GM21737 (cell line): ENCODE data around the gene VIL1.

Source experiments
- ATAC-seq: cut with Tn5 transposase; IDR thresholded peaks from one replicate; pipeline ENCODE4 v1.9.1; 2021; ENCODE audit warnings: mild to moderate bottlenecking, moderate library complexity; ENCODE audit not compliant: unreplicated experiment

Gene VIL1

GRCh38 chr2:218435003-218435982 lies 16.4 kb downstream of the VIL1 start:
- ATAC-seq: no peak

DNA sequence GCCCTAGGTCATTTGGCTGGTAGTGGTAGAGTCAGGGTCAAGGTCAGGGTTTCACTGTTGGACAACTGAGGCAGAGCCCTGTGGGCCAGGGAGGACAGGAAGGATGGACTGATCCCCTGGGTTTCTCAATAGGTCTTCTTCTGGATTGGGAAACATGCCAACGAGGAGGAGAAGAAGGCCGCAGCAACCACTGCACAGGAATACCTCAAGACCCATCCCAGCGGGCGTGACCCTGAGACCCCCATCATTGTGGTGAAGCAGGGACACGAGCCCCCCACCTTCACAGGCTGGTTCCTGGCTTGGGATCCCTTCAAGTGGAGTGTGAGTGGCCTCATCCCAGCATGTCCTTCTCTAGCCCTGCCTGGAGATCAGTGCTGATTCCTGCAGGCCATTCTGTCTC lies 18.1 kb downstream of the VIL1 start:
- ATAC-seq: no peak

- ATAC-seq: no peak
These were observed 19.0 kb downstream of the VIL1 start for GRCh38 chr2:218437969-218438368.

- ATAC-seq: no peak
These were observed 19.7 kb downstream of the VIL1 start for GRCh38 chr2:218438596-218438995.

DNA sequence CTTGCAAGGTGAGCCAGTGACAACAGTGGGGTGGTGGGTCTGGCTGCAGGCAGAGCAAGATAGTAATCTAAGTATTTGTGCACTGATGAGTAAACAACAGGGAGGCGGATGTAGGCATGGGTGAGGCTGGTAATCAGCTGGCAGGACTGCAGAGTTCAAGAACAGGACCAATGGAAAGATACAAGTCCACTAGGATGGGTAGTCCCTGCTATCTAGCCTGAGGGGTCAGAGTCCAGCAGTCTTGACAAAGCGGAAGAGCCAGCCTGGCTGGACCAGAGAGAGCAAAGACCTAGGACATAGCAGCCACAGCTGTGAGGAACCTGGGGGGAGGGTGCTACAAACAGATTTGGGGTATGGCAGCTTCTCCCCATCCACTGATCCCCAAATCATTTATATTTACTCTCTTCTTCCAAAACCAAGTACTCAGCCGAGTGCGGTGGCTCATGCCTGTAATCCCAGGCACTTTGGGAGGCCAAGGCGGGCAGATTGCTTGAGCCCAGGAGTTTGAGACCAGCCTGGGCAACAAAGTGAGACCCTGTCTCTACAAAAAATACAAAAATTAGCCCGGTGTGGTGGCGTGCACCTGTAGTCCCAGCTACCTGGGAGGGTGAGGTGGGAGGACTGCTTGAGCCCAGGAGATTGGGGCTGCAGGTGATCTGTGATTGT lies 25.9 kb downstream of the VIL1 start:
- no peak for ATAC-seq

DNA sequence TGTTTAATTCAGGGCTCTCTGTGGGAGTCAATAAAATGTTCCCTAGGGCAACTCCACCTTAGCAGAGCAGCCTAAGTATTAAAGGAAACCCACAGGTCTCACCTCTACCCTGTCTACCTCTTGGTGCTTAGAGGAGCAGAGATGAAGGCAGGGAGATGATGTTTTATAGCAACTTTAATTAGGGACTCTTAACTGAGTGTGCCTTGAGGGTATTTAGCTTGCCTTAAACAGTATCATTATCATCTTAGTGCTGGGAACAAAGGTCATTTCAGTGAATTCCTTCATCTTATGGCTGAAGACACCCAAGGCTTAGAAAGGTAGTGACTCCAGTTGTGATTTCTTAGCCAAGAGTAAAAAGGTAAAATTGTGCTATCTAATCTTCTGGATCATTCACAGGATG lies 26.7 kb downstream of the VIL1 start:
- ATAC-seq: no peak

DNA sequence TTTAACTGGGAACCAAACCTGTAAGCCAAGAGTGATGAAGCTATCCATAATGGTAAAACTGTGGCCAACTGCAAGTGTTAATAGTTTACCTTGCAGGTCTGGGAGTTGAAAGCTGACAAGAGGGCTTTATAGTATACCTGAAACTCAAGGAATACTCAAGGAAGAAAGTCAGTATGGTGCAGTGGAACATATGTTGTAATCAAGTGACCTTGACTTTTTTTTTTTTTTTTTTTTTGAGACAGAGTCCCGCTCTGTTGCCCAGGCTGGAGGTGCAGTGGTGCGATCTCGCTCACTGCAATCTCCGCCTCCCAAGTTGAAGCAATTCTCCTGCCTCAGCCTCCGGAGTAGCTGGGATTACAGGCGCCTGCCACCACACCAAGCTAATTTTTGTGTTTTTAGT lies 27.6 kb downstream of the VIL1 start:
- ATAC-seq: no peak

- ATAC-seq: no peak
These were observed 28.1 kb downstream of the VIL1 start for GRCh38 chr2:218447072-218447471.

GRCh38 chr2:218448934-218449333 lies 30.0 kb downstream of the VIL1 start:
- no peak for ATAC-seq

DNA sequence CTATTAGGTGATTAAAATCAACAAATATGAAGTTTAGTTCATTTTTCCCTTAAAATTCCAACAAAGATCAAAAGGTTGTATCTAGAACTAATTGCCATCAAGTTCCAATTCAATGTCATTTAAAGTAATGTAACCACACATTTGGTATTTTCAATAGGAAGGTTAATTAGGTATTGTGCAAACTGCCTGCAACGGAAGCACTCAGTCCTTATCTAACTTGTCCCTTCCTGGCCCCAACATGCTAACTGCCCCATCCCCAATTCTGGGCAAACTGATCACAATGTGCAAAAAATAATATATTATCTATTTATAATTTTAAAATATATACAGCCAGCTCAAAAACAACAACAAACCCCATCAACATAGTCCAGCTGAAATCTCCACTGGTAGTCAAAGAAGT lies 33.2 kb downstream of the VIL1 start:
- no peak for ATAC-seq

DNA sequence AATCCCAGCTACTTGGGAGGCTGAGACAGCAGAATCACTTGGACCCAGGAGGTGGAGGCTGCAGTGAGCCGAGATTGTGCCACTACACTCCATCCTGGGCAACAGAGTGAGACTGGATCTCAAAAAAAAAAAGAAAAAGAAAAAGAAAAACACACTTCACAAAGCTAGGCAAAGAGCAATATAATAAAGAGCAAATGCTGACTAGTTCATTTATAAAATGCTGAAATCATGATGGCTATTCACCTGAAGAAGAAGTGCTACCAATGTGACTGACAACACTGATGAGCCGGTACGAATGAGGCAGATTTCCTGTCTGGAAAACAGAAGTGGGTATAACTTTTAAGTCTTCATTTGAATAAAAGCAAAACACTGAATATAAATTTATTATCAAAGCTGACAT lies 37.9 kb downstream of the VIL1 start:
- no peak for ATAC-seq

DNA sequence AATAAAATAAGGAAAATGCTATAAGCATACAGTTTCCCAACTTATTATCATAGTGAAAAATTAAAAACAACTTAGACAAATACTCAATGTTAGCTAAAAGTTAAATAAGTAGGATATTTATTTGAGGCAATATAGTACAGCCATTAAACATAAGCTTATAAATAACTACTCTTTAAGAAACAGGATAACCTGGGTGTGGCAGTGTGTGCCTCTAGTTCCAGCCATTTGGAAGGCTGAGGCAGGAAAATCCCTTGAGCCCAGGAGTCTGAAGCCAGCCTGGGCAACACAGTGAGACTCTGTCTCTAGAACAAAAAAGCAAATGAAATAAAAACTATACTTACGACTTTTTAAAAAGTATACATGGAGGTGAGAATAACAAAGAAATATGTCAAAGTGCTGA lies 39.7 kb downstream of the VIL1 start:
- ATAC-seq: no peak

GRCh38 chr2:218465987-218466633 lies 47.2 kb downstream of the VIL1 start:
- ATAC-seq: no peak

- ATAC-seq: no peak
These were observed 51.5 kb downstream of the VIL1 start for GRCh38 chr2:218470448-218470847.

DNA sequence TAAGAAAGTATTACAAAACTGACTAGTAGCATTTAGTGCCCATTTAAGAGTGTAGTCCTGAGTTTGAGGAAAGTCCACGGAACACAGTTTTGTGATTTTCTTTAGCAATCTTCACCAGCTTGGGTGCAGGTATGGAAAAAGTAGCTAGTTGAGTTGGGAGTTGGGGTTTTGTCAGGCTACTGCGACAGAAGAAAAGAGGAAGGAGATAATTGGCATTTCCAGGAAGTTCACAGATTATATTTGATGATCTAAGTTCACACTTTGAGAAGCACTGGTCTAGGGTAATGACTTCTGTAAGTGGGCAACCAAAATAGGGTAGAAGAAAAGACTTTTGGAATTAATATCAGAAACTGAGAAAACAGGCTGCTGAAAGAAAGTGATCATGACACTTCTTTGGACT lies 52.1 kb downstream of the VIL1 start:
- no peak for ATAC-seq

- no peak for ATAC-seq
These were observed 53.1 kb downstream of the VIL1 start for GRCh38 chr2:218471982-218472381.

- ATAC-seq: no peak
These were observed 54.1 kb downstream of the VIL1 start for GRCh38 chr2:218472988-218473387.

DNA sequence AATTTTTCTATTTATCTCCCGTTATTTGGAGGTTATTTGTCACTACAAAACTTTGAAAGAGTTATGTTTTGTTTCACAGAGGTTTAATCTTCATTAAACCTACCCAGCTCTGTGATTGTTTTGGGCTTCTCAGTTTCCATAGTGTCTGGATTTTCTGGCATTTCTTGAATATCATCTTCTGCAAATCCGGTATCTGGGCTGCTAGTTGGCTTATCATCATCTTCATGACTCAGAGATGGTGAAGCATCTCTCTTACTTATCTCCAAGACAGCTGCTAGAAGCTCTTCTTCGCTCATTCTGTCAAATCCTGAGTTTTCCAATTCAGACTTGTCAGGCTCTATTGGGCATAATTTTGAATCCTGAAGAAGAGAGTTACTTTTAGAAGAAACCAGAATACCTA lies 55.6 kb downstream of the VIL1 start:
- no peak for ATAC-seq

- no peak for ATAC-seq
These were observed 57.8 kb downstream of the VIL1 start for GRCh38 chr2:218476676-218477075.

GRCh38 chr2:218477247-218477646 lies 58.3 kb downstream of the VIL1 start:
- no peak for ATAC-seq

DNA sequence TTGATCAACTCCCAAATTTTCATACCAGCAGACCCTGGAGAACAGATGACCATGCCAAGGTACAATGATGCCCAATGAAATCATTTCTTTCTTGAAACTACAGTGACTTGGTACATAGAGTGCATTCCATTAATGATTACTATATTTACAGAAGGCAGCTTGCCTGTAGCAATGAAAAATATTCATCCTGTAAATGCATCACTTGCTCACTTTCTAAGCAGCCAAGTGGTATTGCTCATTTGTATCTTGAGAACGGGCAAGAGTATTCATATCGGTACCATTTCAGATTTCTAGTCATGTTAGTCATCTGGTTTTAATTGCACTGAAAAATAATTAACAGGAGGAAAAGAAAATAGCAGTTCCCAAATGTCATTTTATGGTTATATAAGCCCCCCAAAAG lies 59.6 kb downstream of the VIL1 start:
- ATAC-seq: no peak

DNA sequence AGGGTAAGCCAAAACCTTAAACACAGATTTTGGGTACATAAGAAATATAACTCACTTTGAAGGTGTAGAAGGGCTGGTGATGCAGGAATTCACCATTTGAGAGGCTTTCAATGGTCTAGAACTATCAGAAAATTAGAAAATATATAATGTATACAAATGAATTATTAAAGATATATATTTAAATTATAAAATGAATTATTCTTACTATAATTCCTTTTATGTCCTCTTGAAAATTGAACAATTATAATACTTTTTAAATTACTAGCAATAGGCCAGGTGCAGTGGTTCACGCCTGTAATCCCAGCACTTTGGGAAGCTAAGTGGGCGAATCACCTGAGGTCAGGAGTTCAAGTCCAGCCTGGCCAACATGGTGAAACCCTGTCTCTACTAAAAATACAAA lies 60.7 kb downstream of the VIL1 start:
- ATAC-seq: no peak
